MCF 10A (cell line): ENCODE data around the gene BMPER. TPM values are rescaled to one million over a fixed set of nuclear protein-coding genes. Genes with fewer than 3 reads are reported as not detected.

Experiments used
- BruUV-seq: library from RNA; stranded (reverse); fragments of 400-500 nt; replicated peaks from 2 replicates; lab custom pipeline; 2021; lab: Mats Ljungman, UMichigan
- CTCF ChIA-PET: fragments of 300-600 bp; sonication (Branson Sonifier 250); formaldehyde crosslinking; extraction: SDS; loops from one replicate; lab custom pipeline; 2021; ENCODE audit warnings: antibody characterized with exemption, inconsistent platforms; lab: Yijun Ruan, JAX
- POLR2A ChIA-PET: fragments of 300-600, 350-650 bp; sonication (Branson Sonifier 250); formaldehyde crosslinking; extraction: SDS; loops from one replicate; lab custom pipeline; 2020; ENCODE audit warnings: antibody characterized with exemption, inconsistent platforms; lab: Yijun Ruan, JAX
- DNase-seq: peaks from one replicate; pipeline ENCODE4 v3.0.0-alpha.2; 2018; ENCODE audit not compliant: unreplicated experiment
- H3K27ac Mint-ChIP-seq: one replicate; pipeline ENCODE4 v1.8.0; 2022; ENCODE audit warnings: mild to moderate bottlenecking, low read depth, mixed read lengths; ENCODE audit not compliant: unreplicated experiment
- H3K27me3 Mint-ChIP-seq: one replicate; pipeline ENCODE4 v1.8.0; 2022; ENCODE audit warnings: mixed read lengths; ENCODE audit not compliant: insufficient read depth, unreplicated experiment
- H3K36me3 Mint-ChIP-seq: one replicate; pipeline ENCODE4 v1.8.0; 2022; ENCODE audit warnings: mild to moderate bottlenecking, moderate library complexity, mixed read lengths; ENCODE audit not compliant: insufficient read depth, unreplicated experiment
- H3K4me1 Mint-ChIP-seq: one replicate; pipeline ENCODE4 v1.8.0; 2022; ENCODE audit warnings: mixed read lengths; ENCODE audit not compliant: insufficient read depth, unreplicated experiment
- H3K4me3 Mint-ChIP-seq: one replicate; pipeline ENCODE4 v1.8.0; 2022; ENCODE audit warnings: mild to moderate bottlenecking, moderate library complexity, mixed read lengths; ENCODE audit not compliant: unreplicated experiment
- H3K9me3 Mint-ChIP-seq: one replicate; pipeline ENCODE4 v1.8.0; 2022; ENCODE audit warnings: mixed read lengths; ENCODE audit not compliant: unreplicated experiment
- CTCF ChIP-seq: fragments of 200-600 bp; IDR thresholded peaks from one replicate; pipeline ENCODE4 v1.8.0; 2022; ENCODE audit warnings: antibody characterized with exemption, mild to moderate bottlenecking; ENCODE audit not compliant: unreplicated experiment
- intact Hi-C: fragments of 100-400 bp; cut with micrococcal nuclease; formaldehyde crosslinking; loops from 2 replicates; pipeline ENCODE4 v1.14.1; 2022
- total RNA-seq: library from RNA; stranded (reverse); gene quantifications from 2 replicates; pipeline ENCODE4 v1.2.3, GENCODE V29; 2022

Gene BMPER
- total RNA-seq, 1 experiment from 2014 or later, result 0.40 TPM

- no peak for TF ChIP-seq CTCF
- no peak for DNase-seq
- intact Hi-C loops, result no loop called here
Observed at GRCh38 chr7:33880787-33881186, 24.6 kb upstream of the BMPER start.

DNA sequence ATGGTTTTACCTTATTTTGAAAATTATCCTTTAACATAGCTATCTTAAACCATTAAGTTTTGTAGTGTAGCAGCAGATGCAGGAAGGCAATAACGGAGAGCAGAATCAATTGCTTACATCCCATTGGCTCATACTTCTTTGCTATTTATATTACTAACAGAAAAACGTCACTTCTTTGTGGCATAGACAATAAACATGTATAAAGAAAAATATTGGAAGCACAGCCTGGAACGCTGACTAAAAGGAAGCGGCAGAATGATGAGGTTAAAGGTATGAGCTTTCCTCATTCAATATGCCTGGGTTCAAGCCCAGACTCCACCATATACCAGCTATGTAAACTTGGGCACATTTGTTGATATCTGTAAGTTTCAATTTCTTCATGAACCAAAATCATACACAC is 24.0 kb upstream of the BMPER start:
- no peak for TF ChIP-seq CTCF
- no peaks in the 10 kb centered on the region for H3K27me3 Mint-ChIP-seq
- H3K4me3 Mint-ChIP-seq, result no peak overlapping the region
- H3K4me1 Mint-ChIP-seq, result no peaks in the 10 kb centered on the region
- no TSS peak for BruUV-seq
- no peak for DNase-seq
- intact Hi-C loops, result no loop called here
- H3K27ac Mint-ChIP-seq, result no peak overlapping the region
- no peaks in the 10 kb centered on the region for H3K9me3 Mint-ChIP-seq
- ChIA-PET POLR2A (no interaction called here), CTCF (interaction anchor here (0.8 to 8.2 kb wide), 4 partner anchors 14 to 603 kb away, joined by 3 to 75 read pairs (median 3); no protein-coding TSS in a partner anchor)
- no peaks in the 10 kb centered on the region for H3K36me3 Mint-ChIP-seq

More at GRCh38 chr7:33880787-33881186, 24.6 kb upstream of the BMPER start:
- H3K9me3 Mint-ChIP-seq, result no peaks in the 10 kb centered on the region
- ChIA-PET POLR2A (interaction anchor here (0.6 kb wide), 1 partner anchor 1549 kb away, joined by 3 read pairs; no protein-coding TSS in a partner anchor), CTCF (interaction anchor here (0.8 to 8.2 kb wide), 4 partner anchors 15 to 602 kb away, joined by 3 to 75 read pairs (median 3); no protein-coding TSS in a partner anchor)
- no TSS peak for BruUV-seq
- no peaks in the 10 kb centered on the region for H3K36me3 Mint-ChIP-seq
- no peak overlapping the region for H3K27ac Mint-ChIP-seq
- H3K4me3 Mint-ChIP-seq, result no peak overlapping the region
- H3K4me1 Mint-ChIP-seq, result no peaks in the 10 kb centered on the region
- H3K27me3 Mint-ChIP-seq, result no peaks in the 10 kb centered on the region

GRCh38 chr7:33882040-33882837 is 23.1 kb upstream of the BMPER start:
- intact Hi-C loops, result no loop called here
- Mint-ChIP-seq H3K4me1 (no peaks in the 10 kb centered on the region), H3K27ac (no peak overlapping the region), H3K4me3 (no peak overlapping the region), H3K9me3 (no peaks in the 10 kb centered on the region), H3K27me3 (no peaks in the 10 kb centered on the region), H3K36me3 (no peaks in the 10 kb centered on the region)
- DNase-seq, result no peak
- ChIA-PET POLR2A (no interaction called here), CTCF (interaction anchor here (0.6 to 8.2 kb wide), 6 partner anchors 13 to 1480 kb away, joined by 3 to 75 read pairs (median 3); no protein-coding TSS in a partner anchor)
- no TSS peak for BruUV-seq
- TF ChIP-seq CTCF, result no peak

DNA sequence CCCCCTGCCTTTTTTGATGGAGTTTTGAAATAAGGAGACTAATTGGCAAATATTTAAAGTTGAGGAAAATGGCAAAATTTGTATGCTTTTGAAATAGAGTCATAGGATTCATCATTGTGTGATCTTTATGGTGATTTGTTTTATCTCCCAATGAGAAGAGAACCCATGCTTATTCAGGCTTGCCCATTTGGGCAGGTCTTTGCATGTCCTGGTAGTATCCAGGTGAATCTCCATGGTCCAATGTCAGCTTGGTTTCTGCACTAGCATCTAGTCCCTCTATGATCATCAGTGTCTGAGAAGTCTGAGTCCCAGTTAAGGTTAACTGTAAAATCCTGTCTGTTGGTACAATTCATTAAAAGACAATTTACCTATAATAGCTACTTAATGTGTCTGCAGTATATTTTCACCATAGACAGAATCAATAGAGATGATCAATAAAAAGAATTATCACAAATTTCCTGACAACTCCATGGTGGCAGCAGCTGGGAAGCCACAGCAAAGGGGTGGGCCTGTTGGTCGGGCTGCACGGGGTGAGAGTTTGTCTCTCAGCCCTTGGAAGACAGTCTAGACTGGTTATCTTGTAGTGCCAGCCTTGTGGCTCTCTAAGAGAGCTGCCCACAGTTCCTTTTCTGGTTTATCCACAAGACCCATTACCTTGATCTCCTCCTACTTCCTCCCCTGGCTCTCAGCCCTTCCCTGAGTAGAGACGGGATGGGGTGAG is 22.2 kb upstream of the BMPER start:
- no TSS peak for BruUV-seq
- CTCF ChIA-PET, result interaction anchor here (0.6 to 8.2 kb wide), 4 partner anchors 12 to 1479 kb away, joined by 3 to 75 read pairs (median 4); no protein-coding TSS in a partner anchor
- no peak for TF ChIP-seq CTCF
- intact Hi-C loops, result no loop called here
- H3K9me3 Mint-ChIP-seq, result no peaks in the 10 kb centered on the region
- no peaks in the 10 kb centered on the region for H3K27me3 Mint-ChIP-seq
- DNase-seq, result no peak
- no peaks in the 10 kb centered on the region for H3K36me3 Mint-ChIP-seq
- H3K27ac Mint-ChIP-seq, result no peak overlapping the region
- H3K4me1 Mint-ChIP-seq, result no peaks in the 10 kb centered on the region
- POLR2A ChIA-PET, result no interaction called here
- H3K4me3 Mint-ChIP-seq, result no peak overlapping the region
